Globus pallidus (tissue), 1 donor: Measurements from ENCODE around the gene CISD3.

Experiments
- DNase-seq: peaks from one replicate; pipeline ENCODE4 v3.0.0-alpha.2; 2015; ENCODE audit warnings: low spot score

CISD3 gene

GRCh38 chr17:38779965-38780752 lies 50.0 kb downstream of the CISD3 start:
- no peak for DNase-seq

- DNase-seq: no peak
These were observed 53.1 kb downstream of the CISD3 start for GRCh38 chr17:38783227-38783626.
